ENCODE measurements around the gene TET3. TPM values are rescaled to one million over a fixed set of nuclear protein-coding genes. Genes with fewer than 3 reads are reported as not detected.

The TET3 gene
- total and polyA plus RNA-seq, 2 of the 4 experiments (the other 2 are of a cell fraction) = 1.6 to 1.8 TPM

DNA sequence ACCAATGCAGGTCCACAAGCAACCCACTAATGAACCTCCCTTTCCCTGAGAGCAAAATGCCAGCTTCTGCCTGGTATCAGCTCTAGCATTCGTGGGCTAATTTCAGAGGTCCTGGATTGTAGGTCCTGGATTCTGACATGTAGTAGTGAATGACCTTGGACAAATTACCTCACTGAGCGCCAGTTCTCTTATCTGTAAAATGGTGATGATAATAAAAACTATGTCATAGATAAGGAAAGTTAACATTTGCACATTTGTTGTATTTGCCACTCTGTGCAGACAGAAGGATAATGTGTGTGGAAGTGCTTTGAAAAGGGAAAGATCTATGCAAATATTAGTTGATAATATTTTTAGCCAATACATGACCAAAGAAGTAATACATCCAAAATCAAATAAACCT, 4.1 kb upstream of the TET3 start:
- intact Hi-C loops (cut with micrococcal nuclease) = loop anchor here (5.0 kb wide), 1 partner anchor 53 kb away; the partner anchor contains the start of gene DGUOK
- no peak overlapping the region for H2AK9ac ChIP-seq (replicated peaks; ENCODE audit: low read depth, low read length, poor library complexity)
- H4K91ac ChIP-seq (ENCODE audit: insufficient read depth, low read depth, low read length) = no peak overlapping the region
- 80% methylated on average over 1 of the region's 2 CpGs; no CpG with 5 or more reads in 1 of the 2 experiments for WGBS, 2 experiments (ENCODE audit: extremely low coverage in 2 of 2, insufficient read length in 1 of 2)
- no peak overlapping the region for H2BK20ac ChIP-seq (ENCODE audit: low read depth, low read length)
- H2AFZ ChIP-seq (replicated peaks; ENCODE audit: low read length, poor library complexity) = no peak overlapping the region
- H3K36me3 ChIP-seq (ENCODE audit: control insufficient read depth, insufficient read depth, low read length) = no peaks in the 10 kb centered on the region
- dilution Hi-C loops (cut with HindIII; ENCODE audit: low sequenced_read_pairs, unreplicated experiment) = no loop called here
- H3K79me1 ChIP-seq (ENCODE audit: low read depth in 1 of 2, low read length in 2 of 2) = peaks cover 0 to 2% of the 10 kb centered on the region in 2 experiments; a peak in 2 of 4 replicates
- no peak overlapping the region for H3K23ac ChIP-seq (ENCODE audit: low read depth, low read length)
- no peak overlapping the region for H3K4me3 ChIP-seq (ENCODE audit: insufficient read depth, low read depth, low read length)
- no peak overlapping the region for H3K9ac ChIP-seq (ENCODE audit: low read depth, low read length)
- in situ Hi-C loops (cut with MboI; ENCODE audit: low sequenced_read_pairs) = loop anchor here (10.0 kb wide), 1 partner anchor 156 kb away; the partner anchor contains the start of gene STAMBP
- no TSS peak for BruUV-seq (replicated peaks)
- no peak overlapping the region for H4K8ac ChIP-seq (ENCODE audit: low read depth in 2 of 2, low read length in 2 of 2)
- H4K5ac ChIP-seq (ENCODE audit: low read depth, low read length) = no peak overlapping the region
- no peak overlapping the region for H3K4me2 ChIP-seq (ENCODE audit: low read depth, low read length)
- no peak for ATAC-seq (ENCODE audit: low read depth)
- no peak for DNase-seq
- H3K9me3 ChIP-seq (ENCODE audit: control insufficient read depth, insufficient read depth, low read length) = no peaks in the 10 kb centered on the region
- H3K4ac ChIP-seq (ENCODE audit: low read depth, low read length) = no peak overlapping the region
- H3K14ac ChIP-seq (replicated peaks; ENCODE audit: low read depth, low read length) = no peak overlapping the region
- no peak overlapping the region for H3K27ac ChIP-seq (ENCODE audit: insufficient read depth, low read length)
- no peak overlapping the region for H2BK15ac ChIP-seq (ENCODE audit: low read depth, low read length)
- H4K20me1 ChIP-seq (ENCODE audit: insufficient read depth, low read length) = no peaks in the 10 kb centered on the region
- H3K27me3 ChIP-seq (ENCODE audit: control insufficient read depth, insufficient read depth, low read length) = no peaks in the 10 kb centered on the region; the same call in 1 of the 2 replicates
- H2BK120ac ChIP-seq (ENCODE audit: low read depth, low read length) = no peak overlapping the region
- ChIA-PET POLR2A (ENCODE audit: unreplicated experiment) (no interaction called here), CTCF (interaction anchor here (1.3 kb wide), 1 partner anchor 20 kb away, joined by 3 read pairs; no protein-coding TSS in a partner anchor)
- H2AK5ac ChIP-seq (ENCODE audit: low read depth, low read length) = no peak overlapping the region
- no peak for TF ChIP-seq MAFK (IDR thresholded peaks at IDR 0.05; ENCODE audit: low read depth, low read length)
- no peak for TF ChIP-seq RAD21 (IDR thresholded peaks at IDR 0.05; ENCODE audit: low read length)
- TF ChIP-seq RCOR1 (IDR thresholded peaks at IDR 0.05; ENCODE audit: insufficient replicate concordance, low read length) = no peak
- no peak for TF ChIP-seq BHLHE40 (IDR thresholded peaks at IDR 0.05; ENCODE audit: low read depth, low read length)
- H2BK5ac ChIP-seq (ENCODE audit: low read depth, low read length, poor library complexity, severe bottlenecking) = no peak overlapping the region
- peaks cover 7% of the 10 kb centered on the region for H3K4me1 ChIP-seq (ENCODE audit: control insufficient read depth, insufficient read depth, low read length)
- H3K9me1 ChIP-seq (ENCODE audit: insufficient read depth, low read length) = peaks cover 8% of the 10 kb centered on the region
- H3K56ac ChIP-seq (ENCODE audit: extremely low read depth, insufficient read depth, low read length) = no peak overlapping the region
- no peak overlapping the region for H3K18ac ChIP-seq (ENCODE audit: low read depth, low read length)
